ENCODE measurements around the gene CROCC2. TPM values are rescaled to one million over a fixed set of nuclear protein-coding genes. Genes with fewer than 3 reads are reported as not detected.

Gene CROCC2
- polyA plus RNA-seq, 1 of the 3 experiments (the other 2 are of a cell fraction), result not detected

- WGBS (ENCODE audit: low lambda C conversion rate), result 69% methylated on average over 11 of the region's 13 CpGs
- Histone ChIP-seq H2AFZ (ENCODE audit: low read depth) (no peak overlapping the region), H3K4me1 (ENCODE audit: control insufficient read depth in 1 of 2, insufficient read depth in 2 of 2, low read depth in 1 of 2, low read length in 1 of 2) (no peaks in the 10 kb centered on the region), H3K9me2 (no peaks in the 10 kb centered on the region), H3K4me2 (no peak overlapping the region), H3K9ac (no peak overlapping the region), H3K36me3 (replicated peaks in 1 of 2; ENCODE audit: control insufficient read depth in 1 of 2, insufficient read depth in 2 of 2, low read length in 1 of 2) (no peaks in the 10 kb centered on the region), H3K4me3 (ENCODE audit: low read depth in 2 of 2, low read length in 1 of 2) (no peak overlapping the region), H3K9me3 (no peaks in the 10 kb centered on the region), H4K20me1 (ENCODE audit: insufficient read depth) (no peaks in the 10 kb centered on the region), H3K27ac (ENCODE audit: low read depth in 2 of 2, low read length in 1 of 2) (no peak overlapping the region), H3K79me2 (ENCODE audit: insufficient read depth) (no peaks in the 10 kb centered on the region), H3F3A (replicated peaks; ENCODE audit: insufficient read depth) (no peaks in the 10 kb centered on the region), H3K27me3 (ENCODE audit: insufficient read depth) (no peaks in the 10 kb centered on the region)
- no peak for DNase-seq
- CTCF ChIA-PET, result interaction anchor here (1.0 to 1.1 kb wide), 2 partner anchors 166 to 177 kb away, joined by 3 to 5 read pairs; no protein-coding TSS in a partner anchor
- TF ChIP-seq CHD2 (IDR thresholded peaks at IDR 0.05; ENCODE audit: low read length, partially characterized antibody) (no peak), POLR2AphosphoS5 (IDR thresholded peaks at IDR 0.05; ENCODE audit: low read depth, low read length) (no peak), NRF1 (IDR thresholded peaks at IDR 0.05; ENCODE audit: low read depth, low read length) (no peak), CTCF (IDR thresholded peaks at IDR 0.05) (no peak), TEAD4 (IDR thresholded peaks at IDR 0.05; ENCODE audit: borderline replicate concordance, insufficient read depth) (no peak), SIN3A (IDR thresholded peaks at IDR 0.05; ENCODE audit: borderline replicate concordance, low read depth, low read length) (no peak), MAX (IDR thresholded peaks at IDR 0.05; ENCODE audit: low read depth) (no peak), USF2 (IDR thresholded peaks at IDR 0.05; ENCODE audit: borderline replicate concordance, low read depth, low read length) (no peak), IRF3 (IDR thresholded peaks at IDR 0.05; ENCODE audit: low read depth, low read length) (no peak), MEF2A (IDR thresholded peaks at IDR 0.05; ENCODE audit: borderline replicate concordance, low read depth) (no peak), SMC3 (IDR thresholded peaks at IDR 0.05; ENCODE audit: low read depth, low read length) (no peak), FOSL2 (IDR thresholded peaks at IDR 0.05; ENCODE audit: borderline replicate concordance, low read depth) (no peak), TAF1 (IDR thresholded peaks at IDR 0.05; ENCODE audit: borderline replicate concordance, low read depth, low read length) (no peak), RXRA (IDR thresholded peaks at IDR 0.05; ENCODE audit: borderline replicate concordance, low read depth) (no peak), RAD21 (IDR thresholded peaks at IDR 0.05; ENCODE audit: low read length) (no peak), FOXM1 (IDR thresholded peaks at IDR 0.05; ENCODE audit: low read depth) (no peak), EZH2phosphoT487 (IDR thresholded peaks at IDR 0.05; ENCODE audit: borderline replicate concordance, low read depth) (no peak), USF1 (IDR thresholded peaks at IDR 0.05; ENCODE audit: borderline replicate concordance, low read depth) (no peak), YY1 (IDR thresholded peaks at IDR 0.05; ENCODE audit: low read depth) (no peak)
- POLR2A ChIA-PET, result no interaction called here
These were observed 111.2 kb downstream of the CROCC2 start for GRCh38 chr2:241017228-241017940.
